ENCODE data around the gene POU6F1.
"Not testable (repeated sequence)": the region's sequence is repeated elsewhere in the genome, so short reads cannot be mapped to it uniquely, and the experiment has no call there.

- not testable (repeated sequence) for TF ChIP-seq CTCF (IDR thresholded peaks at IDR 0.05); POLR2AphosphoS5 (IDR thresholded peaks at IDR 0.05; ENCODE audit: insufficient read depth in 1 of 2, low read depth in 1 of 2)
Measured at GRCh38 chr12:51227112-51227511, 9.2 kb upstream of the POU6F1 start.
